Activated CD8-positive, alpha-beta memory T cell treated with anti-CD3 and anti-CD28 coated beads, Interleukin-2, amount 50 U/mL, for 4 hours (primary cell): ENCODE data around the gene GALNT6.
A peak's percentile ranks its signal among the peaks of the same experiment; 100 is the strongest.

Experiments
- DNase-seq: peaks from one replicate; pipeline ENCODE4 v3.0.0-alpha.2; 2020

GALNT6 gene

GRCh38 chr12:51405801-51406207, 14.6 kb upstream of the GALNT6 start:
- no peak for DNase-seq

DNA sequence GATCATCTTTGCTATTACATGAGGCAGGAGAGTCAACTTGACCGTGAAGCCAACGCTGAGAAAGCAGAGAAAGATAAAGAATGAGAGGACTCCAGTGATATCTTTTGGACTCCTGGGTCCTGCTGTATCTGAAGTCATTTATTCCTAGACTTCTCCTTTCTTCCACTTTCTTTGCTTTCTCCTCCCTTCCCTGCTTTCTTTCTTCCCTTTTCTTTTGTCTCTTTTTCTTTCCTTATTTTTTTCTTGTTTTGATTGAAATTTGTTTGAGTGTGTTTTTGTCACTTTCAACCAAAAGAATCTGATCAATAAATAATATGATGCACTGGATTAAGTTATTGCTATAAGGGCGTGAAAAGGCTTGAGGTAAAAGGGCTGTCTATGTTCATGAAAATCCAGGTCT, 13.4 kb upstream of the GALNT6 start:
- no peak for DNase-seq

DNA sequence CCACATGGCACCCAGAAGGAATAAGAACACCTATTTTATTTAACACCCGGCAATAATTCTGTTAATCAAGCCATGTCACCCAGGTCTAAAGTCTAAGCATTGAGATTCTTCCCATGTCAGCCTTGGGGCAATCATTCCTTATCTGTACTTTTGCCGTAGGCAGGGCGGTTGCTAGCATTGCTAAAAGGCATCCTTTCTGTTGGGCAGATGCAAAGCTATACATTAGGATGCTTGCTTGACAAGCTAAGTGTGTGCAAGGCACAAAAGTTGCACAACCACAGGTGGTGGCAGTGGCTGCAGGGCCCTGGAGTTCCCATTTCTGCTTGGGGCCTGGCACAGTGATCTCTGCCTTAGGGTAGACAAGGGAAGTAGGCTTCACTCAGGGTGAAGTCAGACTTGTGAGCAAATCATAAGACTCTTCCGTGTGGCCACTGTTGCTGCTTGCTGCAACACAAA, 12.5 kb upstream of the GALNT6 start:
- DNase-seq: no peak

DNA sequence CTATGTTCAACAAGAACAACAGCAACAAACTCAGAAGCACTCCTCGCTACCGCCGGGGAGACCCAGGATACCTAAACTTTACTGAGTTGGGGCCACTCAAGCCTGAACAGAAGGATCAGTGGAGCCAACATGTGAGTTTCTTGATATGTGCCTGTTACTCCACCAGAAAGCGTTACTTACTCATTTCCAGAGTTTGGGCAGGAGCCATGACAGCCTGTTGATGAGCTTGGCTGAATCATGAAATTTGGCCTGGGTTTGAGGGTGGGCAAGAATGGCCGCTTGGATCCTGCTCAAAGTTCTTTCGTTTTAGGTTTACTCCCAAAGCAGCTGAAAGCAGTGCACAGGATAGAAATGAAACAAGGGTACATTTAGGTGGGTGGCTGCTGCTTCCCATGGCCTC, 12.0 kb upstream of the GALNT6 start:
- no peak for DNase-seq

DNA sequence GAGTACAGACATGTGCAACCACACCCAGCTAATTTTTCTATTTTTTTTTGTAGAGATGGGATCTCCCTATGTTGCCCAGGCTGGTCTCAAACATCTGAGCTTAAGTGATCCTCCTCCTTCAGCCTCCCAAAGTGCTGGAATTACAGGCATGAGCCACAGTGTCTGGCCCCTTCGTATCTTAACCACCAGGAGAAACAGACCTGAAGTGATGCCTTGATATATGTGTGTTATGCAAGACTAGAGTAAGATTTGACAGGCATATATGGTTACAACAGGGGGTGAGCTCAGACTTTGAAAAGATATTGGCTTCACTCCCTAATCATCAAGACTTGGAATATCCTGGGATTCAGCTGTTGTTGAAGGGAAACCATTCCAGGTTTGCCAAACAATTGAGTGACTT, 10.7 kb upstream of the GALNT6 start:
- DNase-seq: no peak

GRCh38 chr12:51401486-51401885, 10.3 kb upstream of the GALNT6 start:
- no peak for DNase-seq

DNA sequence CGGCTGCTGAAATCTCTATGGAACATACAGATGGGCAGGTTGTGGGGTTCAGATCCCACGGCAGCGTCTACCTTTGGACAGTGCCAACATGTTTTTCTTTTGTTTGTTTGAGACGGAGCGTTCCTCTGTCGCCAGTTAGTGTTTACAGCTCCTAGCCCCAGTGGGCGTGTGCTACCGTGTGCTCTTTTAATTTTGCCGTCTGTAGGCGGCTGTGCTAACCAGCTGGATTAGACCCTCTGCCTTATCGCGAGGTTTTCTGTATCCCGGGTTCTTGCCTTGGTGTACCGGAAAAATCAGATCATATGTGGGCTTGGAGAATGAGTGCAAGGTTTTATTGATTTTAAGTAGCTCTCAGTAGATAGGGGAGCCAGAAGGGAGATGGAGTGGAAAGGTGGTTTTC, 9.8 kb upstream of the GALNT6 start:
- no peak for DNase-seq

DNA sequence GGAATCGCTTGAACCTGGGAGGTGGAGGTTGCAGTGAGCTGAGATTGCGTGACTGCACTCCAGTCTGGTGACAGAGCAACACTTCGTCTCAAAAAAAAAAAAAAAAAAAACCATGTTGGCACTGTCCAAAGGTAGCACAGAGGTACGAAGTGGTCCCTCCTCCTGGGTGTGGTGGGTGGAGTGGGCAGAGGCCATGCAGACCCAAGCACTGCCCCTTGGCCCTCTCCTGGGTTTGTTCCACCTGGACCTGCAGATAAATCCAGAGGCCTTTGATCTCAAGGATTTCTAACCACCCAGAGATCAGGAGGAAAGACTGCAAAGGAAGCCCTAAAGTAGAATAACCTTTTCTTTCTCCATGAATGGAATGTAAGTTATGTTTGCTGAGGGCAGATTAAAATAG, 8.7 kb upstream of the GALNT6 start:
- DNase-seq: no peak

DNA sequence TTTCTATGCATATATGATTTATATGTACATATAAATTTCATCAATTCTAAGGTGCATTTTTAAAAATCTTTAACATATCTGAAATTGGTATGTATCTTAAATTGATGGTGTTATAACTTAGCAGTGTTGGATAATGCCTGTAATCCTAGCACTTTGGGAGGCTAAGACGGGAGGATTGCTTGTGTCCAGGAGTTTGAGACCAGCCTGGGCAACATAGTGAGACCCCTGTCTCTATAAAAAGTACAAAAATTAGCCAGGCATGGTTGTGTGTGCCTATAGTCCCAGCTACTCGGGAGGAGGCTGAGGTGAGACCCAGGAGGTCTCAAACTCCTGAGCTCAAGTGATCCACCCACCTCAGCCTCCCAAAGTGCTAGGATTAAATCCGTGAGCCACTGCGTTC, 6.5 kb upstream of the GALNT6 start:
- DNase-seq: no peak

- DNase-seq: no peak
Observed at GRCh38 chr12:51395283-51396230, 4.4 kb upstream of the GALNT6 start.

DNA sequence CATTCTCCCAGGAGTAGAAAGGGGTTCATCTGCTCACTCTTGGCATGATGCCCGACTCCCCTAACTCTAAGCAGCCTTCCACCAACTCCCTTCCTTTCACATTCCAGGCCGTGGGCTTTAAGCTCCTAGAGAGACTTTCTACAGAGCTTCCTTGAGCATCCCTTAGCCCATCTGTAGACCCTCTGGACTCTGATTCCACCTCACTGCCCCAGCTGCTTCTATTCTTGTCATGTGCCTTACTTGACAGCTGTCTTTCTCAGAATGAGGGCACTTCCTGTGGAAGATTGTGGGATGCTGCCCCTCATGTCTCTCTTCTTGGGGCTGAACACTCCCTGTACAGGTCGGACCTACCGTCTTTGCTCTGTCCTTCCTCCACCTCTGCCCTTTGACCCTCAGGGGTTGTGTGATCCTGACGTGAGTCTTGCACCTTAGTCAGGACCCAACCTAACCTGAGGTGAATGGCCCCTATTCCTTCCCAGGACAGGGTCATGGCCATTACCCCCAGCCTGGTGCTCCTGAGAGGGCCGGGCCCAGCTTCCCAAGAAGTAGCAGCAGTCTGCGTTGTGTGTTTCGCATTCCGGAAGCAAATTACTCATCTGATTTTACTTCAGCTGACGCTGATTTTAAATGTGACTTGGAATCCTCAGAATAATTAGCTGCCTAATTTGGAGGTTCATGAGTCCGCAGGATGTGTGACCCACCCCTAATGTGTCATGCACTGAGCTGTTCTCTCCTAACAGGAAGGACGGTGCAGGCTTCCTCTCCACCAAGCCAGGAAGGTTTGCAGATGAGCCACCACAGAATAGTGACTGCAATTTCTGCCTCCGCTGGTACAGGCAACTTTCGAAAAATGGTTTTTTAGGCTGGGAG, 2.7 kb upstream of the GALNT6 start:
- peak; percentile 65 for DNase-seq

DNA sequence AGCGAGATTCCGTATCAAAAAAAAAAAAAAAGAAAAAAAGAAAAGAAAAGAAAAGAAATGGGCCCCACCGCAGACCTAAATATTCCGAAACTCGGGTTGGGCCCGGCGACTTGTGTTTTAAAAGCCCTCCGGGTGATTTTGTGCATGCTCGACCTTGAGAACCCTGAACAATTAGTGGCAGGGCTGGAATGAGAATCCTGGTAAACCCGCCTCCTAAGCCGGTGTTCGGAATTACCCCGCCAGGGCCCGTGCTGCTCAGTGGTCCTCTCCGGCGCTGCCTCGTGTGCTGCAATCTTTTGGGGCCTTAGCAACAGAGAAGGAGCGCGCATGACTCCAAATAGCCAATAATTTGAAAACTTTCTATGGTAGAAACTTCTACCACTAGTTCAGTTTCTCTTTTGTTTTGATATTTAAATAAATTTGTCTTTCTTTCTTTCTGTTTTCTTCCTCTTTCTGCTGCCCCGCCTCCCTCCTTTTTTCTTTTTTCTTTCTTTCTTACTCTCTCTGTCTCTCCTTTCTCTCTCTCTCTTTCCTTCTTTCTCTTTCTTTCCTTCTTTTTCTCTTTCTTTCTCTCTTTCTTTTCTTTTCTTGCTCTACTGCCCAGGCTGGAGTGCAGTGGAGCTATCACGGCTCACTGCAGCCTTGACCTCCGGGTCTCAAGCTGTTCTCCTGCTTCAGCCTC, 1.5 kb upstream of the GALNT6 start:
- DNase-seq: peak; percentile 29

DNA sequence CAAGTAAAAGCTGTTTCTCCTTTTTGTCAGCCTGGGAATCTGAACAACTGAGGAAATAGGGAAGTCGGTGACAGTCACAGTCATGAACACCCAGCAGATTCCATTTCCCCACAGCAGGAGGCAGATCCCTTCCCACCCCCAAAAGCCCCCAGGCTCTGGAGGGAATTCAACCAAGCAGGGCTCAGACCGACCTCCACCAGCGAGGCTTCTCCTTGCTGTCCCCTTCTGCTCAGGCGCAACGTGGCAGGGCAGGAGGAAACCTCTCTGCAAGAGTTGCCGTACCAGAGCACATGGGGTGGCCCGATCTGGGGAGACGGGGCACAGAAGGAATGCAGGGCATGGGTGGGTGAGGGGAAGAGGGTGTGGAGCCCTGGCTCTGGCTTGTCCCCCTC, 319 bp downstream of the GALNT6 start:
- DNase-seq: no peak

- DNase-seq: no peak
Observed at GRCh38 chr12:51390457-51390856, 749 bp downstream of the GALNT6 start.

DNA sequence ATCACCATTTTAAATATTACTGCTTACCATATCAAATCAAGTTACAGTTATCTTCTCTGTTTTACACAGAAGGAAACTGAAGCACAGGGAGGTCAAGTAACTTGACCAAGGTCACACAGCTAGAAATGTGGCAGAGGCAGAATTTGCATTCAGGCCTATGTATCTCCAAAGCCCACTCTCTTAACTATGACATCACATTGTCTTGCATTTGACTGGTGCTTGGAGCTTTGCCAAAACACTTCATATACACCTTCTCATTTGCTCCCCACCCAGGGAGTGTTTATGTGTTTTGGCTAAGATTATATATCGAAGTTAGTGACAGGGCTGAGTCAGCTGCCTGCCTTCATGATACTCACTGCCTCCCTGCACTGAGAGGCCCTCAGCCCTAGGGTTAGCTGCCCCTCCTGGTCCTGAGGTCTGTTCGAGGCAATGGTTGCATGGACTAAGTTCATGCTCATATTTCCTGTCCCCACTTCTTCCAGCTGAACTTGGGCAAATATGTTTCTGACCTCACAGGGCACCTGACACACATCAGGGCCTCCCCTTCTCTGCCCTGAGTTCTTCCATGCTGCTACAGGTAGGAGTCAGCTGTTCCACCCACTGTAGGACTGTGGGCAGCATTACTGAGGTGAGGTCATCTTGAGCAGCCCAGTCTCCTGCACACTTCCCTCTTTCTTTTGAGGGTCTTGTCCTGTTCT, 1.8 kb downstream of the GALNT6 start:
- peak; percentile 38 for DNase-seq

DNA sequence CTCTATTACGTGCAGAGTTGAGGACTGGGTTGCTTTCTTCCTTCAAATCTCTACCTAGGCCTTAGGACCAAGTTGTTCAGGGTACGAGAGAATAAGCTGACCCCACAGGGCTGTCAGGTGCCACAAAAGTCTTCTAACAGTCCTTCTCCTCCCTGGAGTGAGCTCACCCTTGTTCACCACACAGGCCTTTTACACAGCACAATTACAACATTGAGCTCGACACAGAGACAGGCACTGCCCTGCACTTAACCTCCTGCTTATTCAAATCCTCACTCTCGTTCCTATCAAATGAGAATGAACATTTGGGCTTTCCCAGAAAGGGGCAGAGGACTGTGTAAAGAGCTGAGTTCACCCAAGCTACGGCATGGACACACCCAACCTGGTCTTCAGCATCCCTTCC, 2.4 kb downstream of the GALNT6 start:
- DNase-seq: no peak

DNA sequence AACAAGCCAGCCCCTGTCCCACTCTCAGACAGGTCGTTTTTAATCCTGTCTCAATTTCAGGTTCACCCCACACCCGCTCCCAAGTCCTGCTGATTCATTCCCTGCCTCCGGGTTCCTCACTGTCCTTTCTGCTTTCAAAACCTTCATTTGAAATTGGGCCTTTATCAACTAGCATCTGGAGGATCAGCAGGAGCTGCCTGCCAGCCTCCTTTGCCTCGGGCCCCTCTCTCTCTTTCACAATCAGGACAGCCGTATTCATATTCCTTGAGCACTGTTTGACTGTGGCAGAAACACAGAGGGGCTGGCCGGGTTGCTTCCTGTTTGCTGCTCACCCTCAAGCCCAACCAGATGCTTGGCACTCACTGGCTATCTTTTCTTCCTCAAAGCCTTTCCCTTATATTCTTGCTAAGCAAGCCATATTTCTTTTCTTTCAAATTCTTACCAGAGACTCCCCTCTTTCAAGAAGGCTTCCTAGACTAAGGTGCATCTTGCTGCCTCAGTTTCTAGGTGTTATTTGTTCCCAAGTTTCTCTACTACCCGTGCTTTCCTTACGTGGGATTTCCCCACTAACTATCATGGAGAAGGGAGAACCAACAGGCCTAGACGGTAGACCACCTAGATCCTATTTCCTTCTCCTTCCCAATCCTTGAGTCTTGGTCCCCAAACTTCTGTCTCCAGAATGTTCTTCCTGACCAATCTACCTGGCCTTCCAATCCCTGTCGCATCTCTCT, 3.0 kb downstream of the GALNT6 start:
- no peak for DNase-seq

DNA sequence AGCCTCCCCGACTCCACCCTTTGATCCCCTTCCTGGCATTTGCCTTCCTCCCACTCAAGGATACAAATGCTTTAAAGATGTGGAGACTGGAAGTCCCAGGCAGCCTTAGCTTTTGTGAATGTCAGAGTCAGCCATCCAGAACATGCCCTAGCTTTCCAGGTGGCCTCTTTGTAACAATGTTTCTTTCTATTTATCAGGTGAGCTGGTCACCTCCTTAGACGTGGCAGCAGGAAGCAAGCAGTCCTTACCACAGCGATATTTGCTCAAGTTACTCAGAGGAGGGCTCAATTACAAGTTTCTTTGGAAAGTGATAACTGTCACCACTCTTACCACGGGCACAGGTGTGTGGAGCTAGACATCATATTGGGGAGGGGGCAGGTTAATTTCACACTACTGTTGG, 4.9 kb downstream of the GALNT6 start:
- no peak for DNase-seq

DNA sequence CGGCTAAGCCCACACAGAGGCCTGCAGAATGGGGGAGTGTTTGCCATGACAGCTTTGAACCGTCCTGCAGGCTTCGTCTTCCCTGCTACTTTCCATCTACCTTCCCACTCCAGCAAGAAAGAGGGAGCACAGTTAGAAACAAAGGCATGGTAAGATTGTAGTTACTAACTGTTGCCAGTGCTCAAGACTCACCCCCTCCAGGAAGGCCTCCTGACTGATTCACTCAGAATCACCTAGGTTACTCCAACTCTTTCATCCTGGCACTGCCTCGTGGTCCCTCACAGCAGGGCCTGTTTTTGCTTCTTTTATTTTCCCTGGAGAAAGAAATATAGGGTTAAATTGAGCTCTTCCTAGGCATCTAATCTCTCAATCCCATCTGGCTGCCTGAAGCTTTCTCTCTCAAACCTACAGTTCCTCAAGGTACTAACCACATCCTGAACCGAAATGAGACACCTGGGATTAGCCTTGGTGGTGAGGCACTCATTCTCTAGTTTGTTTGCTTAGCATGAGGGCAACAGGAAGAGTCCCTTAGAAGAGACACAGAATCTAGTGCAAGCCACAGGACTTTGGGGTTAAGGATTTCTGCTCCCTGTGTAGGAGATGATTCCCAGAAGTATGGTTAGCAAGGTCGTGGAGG, 7.8 kb downstream of the GALNT6 start:
- DNase-seq: no peak

DNA sequence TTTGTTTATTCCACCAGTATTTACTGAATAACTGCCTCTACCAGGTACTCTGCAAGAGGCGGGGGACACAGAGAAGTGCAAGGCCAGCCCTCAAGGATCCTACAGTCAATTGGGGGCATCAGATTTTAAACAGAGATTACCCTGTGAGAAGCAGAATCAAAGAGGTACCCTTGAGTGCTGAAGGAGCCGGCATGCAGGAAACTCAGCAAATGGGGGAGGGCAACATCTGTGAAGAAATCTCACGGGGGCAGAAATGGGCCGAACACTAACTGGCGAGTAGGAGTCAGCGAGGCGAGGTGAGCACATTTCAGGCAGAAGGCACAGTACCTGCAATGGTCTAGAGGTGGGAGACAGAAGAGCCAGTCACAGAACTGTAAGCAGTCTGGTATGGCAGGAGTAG, 9.0 kb downstream of the GALNT6 start:
- DNase-seq: no peak
